ENCODE results near the gene MALL. TPM values are rescaled to one million over a fixed set of nuclear protein-coding genes. Genes with fewer than 3 reads are reported as not detected.
"Not testable (repeated sequence)": the region's sequence is repeated elsewhere in the genome, so short reads cannot be mapped to it uniquely, and the experiment has no call there.

MALL gene
- total and polyA plus RNA-seq, 2 donors, result 1.2 to 7.7 TPM

GRCh38 chr2:110059694-110060358, 55.8 kb downstream of the MALL start:
- not testable (repeated sequence) for H3K4me3 ChIP-seq (ENCODE audit: low read length in 2 of 2); H3K4me1 ChIP-seq (ENCODE audit: control insufficient read depth in 2 of 2, insufficient read depth in 2 of 2, low read length in 2 of 2); H3K36me3 ChIP-seq (ENCODE audit: control insufficient read depth in 2 of 2, insufficient read depth in 2 of 2, low read length in 1 of 2); H3K27me3 ChIP-seq (ENCODE audit: control insufficient read depth in 2 of 2, insufficient read depth in 1 of 2, low read length in 1 of 2); H3K9me3 ChIP-seq (ENCODE audit: control insufficient read depth in 2 of 2, insufficient read depth in 1 of 2, low read length in 1 of 2); DNase-seq (ENCODE audit: low read depth in 6 of 9, low spot score in 9 of 9); H3K27ac ChIP-seq (ENCODE audit: low read depth in 1 of 2, low read length in 1 of 2)
- no CpG with 5 or more reads among the region's 1 CpG for WGBS

GRCh38 chr2:110059009-110059693, 56.5 kb downstream of the MALL start:
- not testable (repeated sequence) for DNase-seq (ENCODE audit: low read depth in 6 of 9, low spot score in 9 of 9); H3K9me3 ChIP-seq (ENCODE audit: control insufficient read depth in 2 of 2, insufficient read depth in 1 of 2, low read length in 1 of 2); H3K4me1 ChIP-seq (ENCODE audit: control insufficient read depth in 2 of 2, insufficient read depth in 2 of 2, low read length in 2 of 2); H3K36me3 ChIP-seq (ENCODE audit: control insufficient read depth in 2 of 2, insufficient read depth in 2 of 2, low read length in 1 of 2); H3K4me3 ChIP-seq (ENCODE audit: low read length in 2 of 2); H3K27me3 ChIP-seq (ENCODE audit: control insufficient read depth in 2 of 2, insufficient read depth in 1 of 2, low read length in 1 of 2); H3K27ac ChIP-seq (ENCODE audit: low read depth in 1 of 2, low read length in 1 of 2)
- WGBS, result no CpG with 5 or more reads among the region's 11 CpGs

- H3K9me3 ChIP-seq (ENCODE audit: control insufficient read depth in 2 of 2, insufficient read depth in 1 of 2, low read length in 1 of 2); H3K36me3 ChIP-seq (ENCODE audit: control insufficient read depth in 2 of 2, insufficient read depth in 2 of 2, low read length in 1 of 2); H3K4me3 ChIP-seq (ENCODE audit: low read length in 2 of 2); H3K4me1 ChIP-seq (ENCODE audit: control insufficient read depth in 2 of 2, insufficient read depth in 2 of 2, low read length in 2 of 2); DNase-seq (ENCODE audit: low read depth in 6 of 9, low spot score in 9 of 9); H3K27me3 ChIP-seq (ENCODE audit: control insufficient read depth in 2 of 2, insufficient read depth in 1 of 2, low read length in 1 of 2); H3K27ac ChIP-seq (ENCODE audit: low read depth in 1 of 2, low read length in 1 of 2): not testable (repeated sequence)
Observed at GRCh38 chr2:110058034-110058433, 57.6 kb downstream of the MALL start.

- WGBS, result no CpG with 5 or more reads among the region's 8 CpGs
- not testable (repeated sequence) for H3K9me3 ChIP-seq (ENCODE audit: control insufficient read depth in 2 of 2, insufficient read depth in 1 of 2, low read length in 1 of 2); H3K4me3 ChIP-seq (ENCODE audit: low read length in 2 of 2); H3K27ac ChIP-seq (ENCODE audit: low read depth in 1 of 2, low read length in 1 of 2); H3K4me1 ChIP-seq (ENCODE audit: control insufficient read depth in 2 of 2, insufficient read depth in 2 of 2, low read length in 2 of 2); H3K36me3 ChIP-seq (ENCODE audit: control insufficient read depth in 2 of 2, insufficient read depth in 2 of 2, low read length in 1 of 2); DNase-seq (ENCODE audit: low read depth in 6 of 9, low spot score in 9 of 9); H3K27me3 ChIP-seq (ENCODE audit: control insufficient read depth in 2 of 2, insufficient read depth in 1 of 2, low read length in 1 of 2)
Observed at GRCh38 chr2:110055819-110056408, 59.7 kb downstream of the MALL start.

GRCh38 chr2:110054521-110055407, 60.9 kb downstream of the MALL start:
- DNase-seq (ENCODE audit: low read depth in 6 of 9, low spot score in 9 of 9), result peak in 1 of 9 donors; percentile 11
- not testable (repeated sequence) for H3K9me3 ChIP-seq (ENCODE audit: control insufficient read depth in 2 of 2, insufficient read depth in 1 of 2, low read length in 1 of 2); H3K4me1 ChIP-seq (ENCODE audit: control insufficient read depth in 2 of 2, insufficient read depth in 2 of 2, low read length in 2 of 2); H3K36me3 ChIP-seq (ENCODE audit: control insufficient read depth in 2 of 2, insufficient read depth in 2 of 2, low read length in 1 of 2); H3K27me3 ChIP-seq (ENCODE audit: control insufficient read depth in 2 of 2, insufficient read depth in 1 of 2, low read length in 1 of 2); H3K4me3 ChIP-seq (ENCODE audit: low read length in 2 of 2); H3K27ac ChIP-seq (ENCODE audit: low read depth in 1 of 2, low read length in 1 of 2)
- WGBS, result 59% methylated on average over 3 of the region's 11 CpGs

- H3K9me3 ChIP-seq (ENCODE audit: control insufficient read depth in 2 of 2, insufficient read depth in 1 of 2, low read length in 1 of 2); H3K4me1 ChIP-seq (ENCODE audit: control insufficient read depth in 2 of 2, insufficient read depth in 2 of 2, low read length in 2 of 2); H3K27ac ChIP-seq (ENCODE audit: low read depth in 1 of 2, low read length in 1 of 2); H3K4me3 ChIP-seq (ENCODE audit: low read length in 2 of 2); H3K36me3 ChIP-seq (ENCODE audit: control insufficient read depth in 2 of 2, insufficient read depth in 2 of 2, low read length in 1 of 2); DNase-seq (ENCODE audit: low read depth in 6 of 9, low spot score in 9 of 9); H3K27me3 ChIP-seq (ENCODE audit: control insufficient read depth in 2 of 2, insufficient read depth in 1 of 2, low read length in 1 of 2): not testable (repeated sequence)
- WGBS, result no CpG with 5 or more reads among the region's 5 CpGs
Observed at GRCh38 chr2:110053688-110054087, 61.9 kb downstream of the MALL start.

GRCh38 chr2:110052166-110052565, 63.5 kb downstream of the MALL start:
- DNase-seq (ENCODE audit: low read depth in 6 of 9, low spot score in 9 of 9); H3K9me3 ChIP-seq (ENCODE audit: control insufficient read depth in 2 of 2, insufficient read depth in 1 of 2, low read length in 1 of 2); H3K27me3 ChIP-seq (ENCODE audit: control insufficient read depth in 2 of 2, insufficient read depth in 1 of 2, low read length in 1 of 2); H3K36me3 ChIP-seq (ENCODE audit: control insufficient read depth in 2 of 2, insufficient read depth in 2 of 2, low read length in 1 of 2); H3K4me1 ChIP-seq (ENCODE audit: control insufficient read depth in 2 of 2, insufficient read depth in 2 of 2, low read length in 2 of 2); H3K4me3 ChIP-seq (ENCODE audit: low read length in 2 of 2); H3K27ac ChIP-seq (ENCODE audit: low read depth in 1 of 2, low read length in 1 of 2): not testable (repeated sequence)
- no CpG with 5 or more reads among the region's 4 CpGs for WGBS

GRCh38 chr2:110050222-110050621, 65.4 kb downstream of the MALL start:
- not testable (repeated sequence) for DNase-seq (ENCODE audit: low read depth in 6 of 9, low spot score in 9 of 9); H3K4me1 ChIP-seq (ENCODE audit: control insufficient read depth in 2 of 2, insufficient read depth in 2 of 2, low read length in 2 of 2); H3K4me3 ChIP-seq (ENCODE audit: low read length in 2 of 2); H3K36me3 ChIP-seq (ENCODE audit: control insufficient read depth in 2 of 2, insufficient read depth in 2 of 2, low read length in 1 of 2); H3K27me3 ChIP-seq (ENCODE audit: control insufficient read depth in 2 of 2, insufficient read depth in 1 of 2, low read length in 1 of 2); H3K9me3 ChIP-seq (ENCODE audit: control insufficient read depth in 2 of 2, insufficient read depth in 1 of 2, low read length in 1 of 2); H3K27ac ChIP-seq (ENCODE audit: low read depth in 1 of 2, low read length in 1 of 2)
- WGBS, result no CpG with 5 or more reads among the region's 5 CpGs

GRCh38 chr2:110049769-110050168, 65.9 kb downstream of the MALL start:
- H3K9me3 ChIP-seq (ENCODE audit: control insufficient read depth in 2 of 2, insufficient read depth in 1 of 2, low read length in 1 of 2); DNase-seq (ENCODE audit: low read depth in 6 of 9, low spot score in 9 of 9); H3K36me3 ChIP-seq (ENCODE audit: control insufficient read depth in 2 of 2, insufficient read depth in 2 of 2, low read length in 1 of 2); H3K4me1 ChIP-seq (ENCODE audit: control insufficient read depth in 2 of 2, insufficient read depth in 2 of 2, low read length in 2 of 2); H3K4me3 ChIP-seq (ENCODE audit: low read length in 2 of 2); H3K27ac ChIP-seq (ENCODE audit: low read depth in 1 of 2, low read length in 1 of 2); H3K27me3 ChIP-seq (ENCODE audit: control insufficient read depth in 2 of 2, insufficient read depth in 1 of 2, low read length in 1 of 2): not testable (repeated sequence)
- 63% methylated on average over 3 of the region's 5 CpGs for WGBS

Measured in thymus (tissue), 11 donors.